LNCAP (cell line): Measurements from ENCODE around the gene PSIP1.

Source experiments
- CTCF ChIP-seq: fragments of 450-650 bp; IDR thresholded peaks from 2 replicates; pipeline ENCODE4 v1.5.1; 2017; ENCODE audit warnings: mild to moderate bottlenecking

The PSIP1 gene

GRCh38 chr9:15480028-15480427 is 30.7 kb downstream of the PSIP1 start:
- TF ChIP-seq CTCF = no peak

GRCh38 chr9:15475923-15476536 is 34.7 kb downstream of the PSIP1 start:
- TF ChIP-seq CTCF = no peak

- no peak for TF ChIP-seq CTCF
Observed at GRCh38 chr9:15469862-15470261, 40.9 kb downstream of the PSIP1 start.

GRCh38 chr9:15469406-15469805 is 41.4 kb downstream of the PSIP1 start:
- TF ChIP-seq CTCF = no peak; the same call in 1 of the 2 replicates

- TF ChIP-seq CTCF = no peak
Observed at GRCh38 chr9:15468145-15468544, 42.6 kb downstream of the PSIP1 start.

- TF ChIP-seq CTCF = no peak
Observed at GRCh38 chr9:15461601-15462000, 49.2 kb downstream of the PSIP1 start.

- TF ChIP-seq CTCF = no peak
Observed at GRCh38 chr9:15461056-15461455, 49.7 kb downstream of the PSIP1 start.

- TF ChIP-seq CTCF = no peak
Observed at GRCh38 chr9:15453956-15454355, 56.8 kb downstream of the PSIP1 start.
